Stomach (tissue), 4 donors: Measurements from ENCODE around the gene CAB39.

ENCODE experiments used
- EP300 ChIP-seq: sonication (generic); formaldehyde crosslinking; IDR thresholded peaks from one replicate; pipeline ENCODE4 v1.6.1; 2017; ENCODE audit warnings: antibody characterized with exemption
- POLR2A ChIP-seq, 4 donors: fragments of 450-650 bp; IDR thresholded peaks; one replicate each; pipeline ENCODE4 v1.6.1; 2016; ENCODE audit warnings: antibody characterized with exemption in 4 of 4, control low read depth in 2 of 4, mild to moderate bottlenecking in 1 of 4, moderate library complexity in 1 of 4
- TF ChIP-seq, protein P1 (sequence below), 7 experiments: fragments of 450-650 bp in 4 of 7; fragments of 200-600 bp in 3 of 7; sonication (generic) in 3 of 7; IDR thresholded peaks; one replicate each; pipeline ENCODE4 v1.5.1; 2016 to 2019; ENCODE audit warnings: antibody characterized with exemption in 7 of 7, control low read depth in 2 of 7, mild to moderate bottlenecking in 1 of 7

DNA sequence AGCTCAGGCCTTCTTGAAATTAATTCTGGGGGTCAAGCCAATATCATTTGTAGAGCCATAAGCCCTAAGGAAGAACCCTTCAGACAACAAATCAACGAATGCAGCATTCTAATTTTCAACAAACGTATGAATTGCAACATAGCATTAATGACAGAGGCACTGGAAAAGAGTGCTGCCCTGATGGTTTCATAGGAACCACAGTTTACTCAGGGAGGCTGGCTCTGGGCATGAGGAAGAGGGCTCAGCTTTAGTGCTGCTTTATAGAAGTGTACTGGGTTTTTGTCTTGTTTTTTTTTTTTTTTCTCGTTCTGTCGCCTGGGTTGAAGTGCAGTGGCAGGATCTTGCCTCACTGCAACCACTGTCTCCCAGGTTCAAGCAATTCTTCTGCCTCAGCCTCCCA lies 36.1 kb upstream of the CAB39 start:
- TF ChIP-seq POLR2A (IDR thresholded peaks at IDR 0.05) (no peak), EP300 (no peak)
- TF ChIP-seq, protein P1, sequence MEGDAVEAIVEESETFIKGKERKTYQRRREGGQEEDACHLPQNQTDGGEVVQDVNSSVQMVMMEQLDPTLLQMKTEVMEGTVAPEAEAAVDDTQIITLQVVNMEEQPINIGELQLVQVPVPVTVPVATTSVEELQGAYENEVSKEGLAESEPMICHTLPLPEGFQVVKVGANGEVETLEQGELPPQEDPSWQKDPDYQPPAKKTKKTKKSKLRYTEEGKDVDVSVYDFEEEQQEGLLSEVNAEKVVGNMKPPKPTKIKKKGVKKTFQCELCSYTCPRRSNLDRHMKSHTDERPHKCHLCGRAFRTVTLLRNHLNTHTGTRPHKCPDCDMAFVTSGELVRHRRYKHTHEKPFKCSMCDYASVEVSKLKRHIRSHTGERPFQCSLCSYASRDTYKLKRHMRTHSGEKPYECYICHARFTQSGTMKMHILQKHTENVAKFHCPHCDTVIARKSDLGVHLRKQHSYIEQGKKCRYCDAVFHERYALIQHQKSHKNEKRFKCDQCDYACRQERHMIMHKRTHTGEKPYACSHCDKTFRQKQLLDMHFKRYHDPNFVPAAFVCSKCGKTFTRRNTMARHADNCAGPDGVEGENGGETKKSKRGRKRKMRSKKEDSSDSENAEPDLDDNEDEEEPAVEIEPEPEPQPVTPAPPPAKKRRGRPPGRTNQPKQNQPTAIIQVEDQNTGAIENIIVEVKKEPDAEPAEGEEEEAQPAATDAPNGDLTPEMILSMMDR (IDR thresholded peaks at IDR 0.05) = no peak
